Activated CD4-positive, alpha-beta T cell treated with anti-CD3 and anti-CD28 coated beads, Interleukin-2, amount 50 U/mL, for 4 hours (primary cell): ENCODE data around the gene ARMC3.

ENCODE experiments used
- DNase-seq, 2 experiments: peaks; one replicate each; pipeline ENCODE4 v3.0.0-alpha.2; 2020

Gene ARMC3

DNA sequence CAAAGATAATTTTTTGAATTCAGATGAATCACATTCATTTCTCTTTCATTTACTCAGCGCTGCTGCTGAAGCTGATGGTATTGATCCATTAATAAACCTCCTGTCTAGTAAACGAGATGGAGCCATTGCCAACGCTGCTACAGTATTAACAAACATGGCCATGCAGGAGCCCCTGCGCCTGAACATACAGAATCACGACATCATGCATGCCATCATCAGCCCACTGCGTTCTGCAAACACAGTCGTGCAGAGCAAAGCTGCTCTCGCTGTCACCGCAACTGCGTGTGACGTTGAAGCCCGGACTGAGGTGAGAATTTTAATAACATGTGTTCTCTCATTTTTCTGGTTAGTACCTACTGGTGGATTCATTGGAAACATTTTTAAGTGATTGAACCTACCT lies 70.2 kb downstream of the ARMC3 start:
- DNase-seq, result no peak

DNA sequence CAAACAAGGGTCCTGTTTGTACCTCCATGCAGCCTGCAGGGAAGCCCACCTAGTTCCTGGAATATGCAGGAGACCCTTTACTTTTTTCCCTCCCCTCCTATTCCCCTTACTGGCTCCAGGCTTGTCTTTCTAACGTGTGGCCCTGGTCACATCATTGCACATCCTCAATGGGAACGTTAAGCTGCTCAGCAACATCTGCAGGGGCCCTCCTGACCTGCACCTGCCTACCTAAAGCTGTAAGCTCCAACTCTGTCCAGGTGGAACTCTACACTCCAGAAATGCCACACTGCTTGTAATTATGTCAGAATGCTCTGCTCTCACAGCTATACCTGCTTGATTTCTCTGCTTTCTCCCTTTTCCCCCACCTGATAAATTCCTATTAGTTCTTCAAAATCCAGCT lies 72.1 kb downstream of the ARMC3 start:
- no peak for DNase-seq

DNA sequence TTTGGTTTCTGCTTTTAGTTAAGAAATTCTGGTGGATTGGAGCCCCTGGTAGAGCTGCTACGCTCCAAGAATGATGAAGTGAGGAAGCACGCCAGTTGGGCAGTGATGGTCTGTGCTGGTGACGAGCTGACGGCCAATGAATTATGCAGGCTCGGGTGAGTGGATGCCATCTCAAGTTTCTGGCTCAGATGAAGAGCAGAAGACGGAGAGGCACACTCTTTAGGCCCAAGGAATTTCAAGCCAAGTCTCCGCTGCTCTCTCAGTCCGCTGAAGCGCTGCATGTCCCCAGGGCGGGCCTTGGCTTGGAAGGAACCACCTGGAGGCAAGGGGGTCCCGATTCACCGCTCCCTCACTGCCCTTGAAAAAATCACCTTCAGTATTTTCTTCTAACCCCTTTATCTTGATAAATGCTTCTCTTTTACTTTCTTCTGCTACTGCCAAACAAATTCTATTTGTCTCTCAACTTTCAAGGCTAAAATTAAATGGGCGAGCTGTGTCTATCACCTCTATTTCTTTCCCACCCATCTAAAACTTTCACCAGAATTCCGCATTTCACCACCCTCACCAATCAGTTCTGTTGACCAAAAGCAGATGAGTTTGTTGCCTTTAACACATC lies 74.2 kb downstream of the ARMC3 start:
- DNase-seq, result no peak

DNA sequence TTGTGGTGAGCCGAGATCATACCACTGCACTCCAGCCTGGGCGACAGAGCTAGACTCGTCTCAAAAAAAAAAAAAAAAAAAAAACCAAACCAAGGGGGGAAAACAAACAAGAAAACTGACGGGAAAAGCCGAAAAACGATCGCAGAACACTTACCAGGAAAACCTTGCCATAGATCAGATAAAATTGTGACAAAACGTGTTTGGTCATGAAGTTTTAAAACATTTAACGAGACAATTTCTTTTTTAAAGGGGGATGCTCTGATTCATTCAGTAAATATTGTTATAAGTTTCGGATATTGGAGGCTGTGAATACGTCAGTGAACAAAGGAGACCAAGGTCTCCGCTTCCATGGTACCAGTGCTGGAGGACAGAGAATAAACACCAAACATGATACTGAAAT lies 77.3 kb downstream of the ARMC3 start:
- no peak for DNase-seq

DNA sequence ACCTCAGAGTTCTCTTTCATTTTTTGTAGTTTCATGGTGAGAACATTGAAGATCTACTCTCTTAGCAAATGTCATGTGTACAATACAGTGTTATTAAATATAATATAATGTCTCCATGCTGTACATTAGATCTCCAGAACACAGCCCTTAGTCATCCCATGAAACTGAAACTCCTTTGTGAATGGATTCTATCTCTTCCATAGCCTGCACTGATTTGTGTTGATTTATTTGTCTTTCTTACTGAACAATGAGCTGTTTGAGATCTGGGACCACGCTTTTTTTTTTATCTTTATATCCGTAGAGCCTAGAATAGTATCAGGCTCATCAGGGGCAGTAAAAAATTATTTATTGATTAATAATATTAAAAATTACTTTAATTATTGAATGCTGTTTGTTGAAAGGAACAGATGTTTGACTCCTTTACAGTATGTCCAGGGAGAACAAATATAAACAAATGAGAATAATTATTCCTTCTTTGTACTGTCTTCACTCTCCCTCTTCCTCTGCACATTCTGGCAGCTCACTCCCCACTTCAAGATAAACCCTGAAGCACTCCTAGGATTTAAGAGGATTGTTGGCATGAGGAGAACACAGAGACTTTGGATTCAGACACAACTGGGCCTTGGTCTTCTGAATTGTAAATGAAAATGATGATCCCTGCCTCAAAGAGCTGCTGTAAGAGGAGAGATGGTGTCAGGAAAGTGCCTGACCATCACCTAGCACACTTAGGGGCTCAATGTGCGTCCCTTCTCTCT lies 85.9 kb downstream of the ARMC3 start:
- DNase-seq, result no peak

DNA sequence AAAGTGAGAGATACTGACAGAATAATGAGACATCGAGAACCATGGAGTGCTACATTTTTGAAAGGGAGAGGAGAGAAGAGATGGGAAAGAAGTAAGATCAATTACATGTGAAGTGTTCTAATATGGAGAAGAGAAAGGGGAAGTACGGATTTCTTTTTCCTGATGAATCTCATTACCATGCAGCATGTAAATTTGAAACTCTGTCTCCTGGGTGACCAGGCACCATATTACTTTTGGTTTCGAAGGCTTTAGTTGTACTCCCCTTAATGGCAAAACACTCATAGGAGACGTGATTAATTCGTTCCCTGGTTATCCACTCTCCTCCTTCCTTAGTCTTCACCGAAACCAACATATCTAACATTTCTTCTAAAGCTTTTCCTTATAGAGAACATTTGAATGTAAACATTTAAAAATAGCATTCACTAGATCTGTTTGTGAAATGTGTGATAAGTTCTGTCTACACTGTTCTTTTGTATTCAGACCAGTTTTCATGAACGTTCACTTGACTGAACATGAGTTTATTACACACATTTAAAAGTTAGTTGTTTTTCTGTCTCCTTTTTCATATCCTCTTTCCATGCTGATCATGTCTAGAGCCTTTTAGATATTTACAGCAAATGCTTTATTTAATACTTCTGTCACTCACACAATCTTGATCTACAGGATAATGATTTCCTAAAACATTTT lies 87.3 kb downstream of the ARMC3 start:
- DNase-seq, result no peak

DNA sequence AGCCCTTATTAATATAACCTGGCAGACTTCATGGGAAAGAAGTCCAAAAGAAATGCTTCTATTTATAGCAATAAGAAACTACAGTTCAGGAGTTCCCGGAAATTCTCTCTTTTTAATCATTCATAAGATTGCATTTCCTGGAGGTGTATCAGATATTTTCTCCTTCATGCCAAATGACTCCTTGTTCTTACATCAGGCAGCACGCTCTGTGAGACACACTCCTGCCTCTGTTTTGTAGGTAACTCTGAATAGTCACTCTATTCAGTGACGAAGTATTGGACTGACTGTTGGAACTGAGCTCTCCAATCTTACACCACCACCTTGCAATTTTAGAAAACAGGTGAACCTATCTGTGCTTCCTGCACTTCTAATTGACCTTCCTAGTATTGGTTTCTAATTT lies 88.8 kb downstream of the ARMC3 start:
- no peak for DNase-seq

DNA sequence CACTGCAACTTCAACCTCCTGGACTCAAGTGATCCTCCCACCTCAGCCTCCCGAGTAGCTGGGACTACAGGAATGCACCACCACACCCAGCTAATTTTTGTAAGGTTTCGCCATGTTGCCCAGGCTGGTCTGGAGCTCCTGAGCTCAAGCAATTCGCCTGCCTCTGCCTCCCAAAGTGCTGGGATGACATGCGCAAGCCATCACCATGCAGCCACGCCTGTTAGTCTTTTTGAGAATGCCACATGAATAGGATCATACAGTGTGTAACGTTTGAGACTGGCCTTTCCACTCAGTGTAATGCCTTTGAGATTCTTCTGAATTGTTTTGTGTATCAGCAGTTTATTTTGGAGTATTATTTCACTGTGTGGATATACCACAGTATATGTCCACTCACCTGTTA lies 91.8 kb downstream of the ARMC3 start:
- no peak for DNase-seq

DNA sequence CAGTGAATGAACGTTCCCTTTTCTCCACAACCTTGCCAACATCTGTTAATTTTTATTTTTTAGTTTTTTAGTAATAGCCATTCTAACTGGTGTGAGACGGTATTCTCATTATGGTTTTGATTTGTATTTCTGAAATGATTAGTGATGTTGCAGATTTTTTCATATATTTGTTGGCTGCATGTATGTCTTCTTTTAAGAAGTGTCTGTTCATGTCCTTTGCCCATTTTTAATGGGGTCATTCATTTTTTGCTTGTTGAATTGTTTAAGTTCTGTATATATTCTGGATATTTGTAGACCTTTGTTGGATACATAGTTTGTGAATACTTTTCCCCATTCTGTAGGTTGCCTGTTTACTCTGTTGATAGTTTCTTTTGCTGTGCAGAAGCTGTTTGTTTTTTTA lies 93.6 kb downstream of the ARMC3 start:
- no peak for DNase-seq

DNA sequence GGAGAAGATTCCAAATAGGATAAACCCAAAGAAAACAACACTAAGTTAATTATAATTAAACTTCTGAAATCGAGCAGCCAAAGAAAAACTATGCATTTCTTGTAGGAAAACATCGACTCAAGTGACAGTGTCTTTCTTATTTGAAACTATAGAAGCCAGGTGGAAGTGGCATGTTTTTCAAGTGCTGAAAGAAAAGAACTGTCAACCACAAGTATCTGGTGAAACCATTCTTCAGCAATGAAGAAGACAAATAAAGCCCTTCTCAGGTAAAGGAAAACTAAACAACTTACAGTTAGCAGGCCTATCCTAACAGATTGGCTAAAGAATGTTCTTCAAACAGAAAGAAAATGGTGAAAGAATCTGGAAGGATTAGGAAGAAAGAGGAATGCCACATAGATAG lies 96.1 kb downstream of the ARMC3 start:
- no peak for DNase-seq

DNA sequence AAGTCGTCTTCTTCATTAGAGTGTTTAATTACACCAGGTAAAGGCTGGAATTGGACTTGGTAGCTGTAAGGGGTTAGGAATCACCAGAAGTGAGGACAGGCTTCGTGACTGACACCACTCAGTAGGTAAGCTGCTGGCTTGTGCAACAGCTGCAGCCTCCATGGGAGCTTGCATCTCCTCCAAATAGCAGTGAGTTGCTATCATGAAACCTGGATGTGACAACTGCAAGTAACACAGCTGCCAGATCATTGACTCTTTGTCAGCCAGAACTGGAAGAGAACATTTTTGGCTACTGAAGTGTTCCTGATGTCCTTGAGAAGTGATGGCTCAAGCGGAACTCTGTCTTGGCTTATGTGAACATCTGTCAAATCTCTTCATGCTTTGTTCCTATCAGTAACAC lies 103.5 kb downstream of the ARMC3 start:
- DNase-seq, result no peak

DNA sequence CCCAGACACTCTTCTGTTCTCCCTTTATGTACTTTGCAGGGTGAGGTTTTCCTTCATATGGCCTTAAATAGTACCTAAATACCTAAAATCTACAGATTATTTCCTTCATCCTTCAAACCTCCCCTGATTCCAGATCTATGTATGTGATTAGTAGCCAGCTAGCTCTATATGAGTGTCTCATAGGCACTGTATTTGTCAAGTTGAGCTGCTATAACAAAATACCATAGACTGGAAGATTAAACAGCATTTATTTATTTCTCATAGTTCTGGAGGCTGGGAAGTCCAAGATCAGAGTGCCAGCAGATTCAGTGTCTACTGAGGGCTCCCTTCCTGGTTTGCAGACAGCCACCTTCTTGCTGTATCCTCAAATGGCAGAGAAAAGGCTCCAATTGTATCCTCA lies 106.9 kb downstream of the ARMC3 start:
- DNase-seq, result no peak

DNA sequence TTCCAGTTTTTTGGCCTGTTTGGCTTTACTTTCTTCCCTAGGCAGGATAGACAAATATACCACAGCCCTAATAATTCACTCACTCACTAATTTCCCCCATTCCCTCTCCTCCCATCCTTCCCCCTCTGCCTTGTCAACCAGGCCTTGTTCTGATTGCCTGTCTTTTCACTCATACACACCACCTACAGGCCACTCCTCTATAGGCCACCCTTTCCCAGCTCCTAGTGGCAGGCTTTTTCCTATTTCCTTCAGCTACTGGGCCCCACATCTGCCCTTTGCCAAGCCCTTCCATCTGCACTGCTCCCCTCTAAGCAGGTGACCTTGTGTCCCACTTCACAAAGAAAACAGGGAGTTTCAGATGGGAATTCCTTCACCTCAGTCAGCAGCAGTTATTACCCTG lies 107.7 kb downstream of the ARMC3 start:
- DNase-seq, result no peak

DNA sequence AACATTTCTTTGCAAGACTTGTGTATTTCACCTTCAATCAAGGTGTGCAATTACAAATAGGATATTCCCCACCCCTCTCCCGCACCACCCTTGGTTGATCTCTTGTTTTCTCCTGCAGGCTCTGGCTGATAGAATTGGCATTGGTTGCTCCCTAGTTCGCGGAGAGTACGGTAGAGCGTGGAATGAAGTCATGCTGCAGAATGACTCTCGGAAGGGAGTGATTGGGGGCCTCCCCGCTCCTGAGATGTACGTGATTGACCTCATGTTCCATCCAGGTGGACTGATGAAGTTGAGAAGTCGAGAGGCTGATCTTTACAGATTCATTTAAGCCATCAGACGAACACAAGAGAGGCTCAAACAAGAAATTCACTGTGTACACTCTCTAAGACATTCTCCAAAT lies 109.3 kb downstream of the ARMC3 start:
- DNase-seq, result no peak

DNA sequence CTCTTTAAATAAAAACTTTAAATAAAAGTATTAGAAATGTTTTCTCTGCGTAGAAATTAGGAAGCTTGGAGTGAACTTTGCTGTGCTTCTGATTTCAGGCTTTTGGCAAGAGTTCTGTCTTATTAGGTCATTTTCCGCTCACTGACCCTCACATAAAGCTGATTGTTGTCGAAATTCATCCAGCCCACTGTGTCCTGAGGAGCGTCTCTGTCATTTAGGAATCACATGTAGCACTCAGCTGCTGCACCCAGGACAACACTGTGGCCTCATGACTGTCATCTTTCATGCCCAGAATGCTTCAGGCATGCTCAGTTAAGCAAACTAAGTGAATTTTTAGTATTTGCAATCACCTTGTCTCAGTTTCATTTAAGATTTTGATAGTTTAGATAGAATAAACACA lies 109.7 kb downstream of the ARMC3 start:
- no peak for DNase-seq

DNA sequence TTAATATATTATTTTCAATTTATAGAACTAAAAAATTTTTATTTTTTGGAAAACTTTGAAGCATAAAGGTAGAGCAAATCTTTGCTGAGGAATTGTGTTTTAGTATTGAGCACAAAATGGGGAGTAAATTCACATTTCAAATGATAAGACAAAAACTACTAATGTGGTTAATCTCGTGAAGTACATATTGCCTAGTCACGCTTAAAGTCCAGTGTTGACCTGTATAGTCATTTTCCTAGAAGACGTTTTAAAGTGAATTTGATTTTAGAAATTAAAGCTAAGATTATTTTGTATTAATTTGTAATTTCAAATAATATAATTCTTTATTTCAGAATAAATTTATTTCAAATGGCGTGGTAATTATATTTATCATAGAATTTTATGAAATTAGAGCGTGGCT lies 110.3 kb downstream of the ARMC3 start:
- no peak for DNase-seq

DNA sequence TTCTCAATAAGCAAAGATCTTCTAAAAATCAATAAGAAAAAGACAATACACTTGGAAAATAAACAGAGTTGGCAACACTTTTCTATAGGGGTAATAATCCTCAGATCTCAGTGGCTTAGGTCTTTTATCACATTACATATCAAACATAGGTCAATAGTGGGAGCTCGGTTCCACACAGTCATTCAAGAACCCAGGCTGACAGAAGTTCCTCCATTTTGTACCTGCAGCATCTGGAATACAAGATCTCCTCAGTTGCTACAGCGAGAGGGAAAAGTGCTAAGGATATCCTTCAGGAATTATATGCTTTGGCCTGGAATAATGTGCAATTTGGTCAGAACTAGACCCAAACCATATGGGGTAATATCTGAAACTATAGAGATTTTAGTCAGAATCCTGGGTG lies 112.1 kb downstream of the ARMC3 start:
- DNase-seq, result no peak

DNA sequence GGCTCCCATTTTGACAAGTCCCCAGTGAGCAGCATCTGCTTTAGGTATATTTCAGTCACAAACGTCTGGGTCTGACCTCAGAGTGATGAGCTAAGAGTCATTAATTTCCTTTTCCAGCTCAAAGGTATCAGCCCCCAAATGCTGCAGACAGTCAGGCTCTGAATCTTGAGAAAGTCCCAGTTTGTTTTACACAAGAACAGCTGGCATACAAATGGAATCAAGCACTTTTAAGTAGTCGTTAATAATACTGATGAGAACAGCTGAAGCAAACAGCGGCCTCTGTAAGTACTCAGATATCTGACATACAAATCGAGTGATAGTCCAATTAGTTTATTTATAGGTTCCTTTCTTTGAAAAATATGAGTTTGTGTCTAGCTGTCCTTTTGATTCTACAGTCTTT lies 118.2 kb downstream of the ARMC3 start:
- DNase-seq, result no peak

DNA sequence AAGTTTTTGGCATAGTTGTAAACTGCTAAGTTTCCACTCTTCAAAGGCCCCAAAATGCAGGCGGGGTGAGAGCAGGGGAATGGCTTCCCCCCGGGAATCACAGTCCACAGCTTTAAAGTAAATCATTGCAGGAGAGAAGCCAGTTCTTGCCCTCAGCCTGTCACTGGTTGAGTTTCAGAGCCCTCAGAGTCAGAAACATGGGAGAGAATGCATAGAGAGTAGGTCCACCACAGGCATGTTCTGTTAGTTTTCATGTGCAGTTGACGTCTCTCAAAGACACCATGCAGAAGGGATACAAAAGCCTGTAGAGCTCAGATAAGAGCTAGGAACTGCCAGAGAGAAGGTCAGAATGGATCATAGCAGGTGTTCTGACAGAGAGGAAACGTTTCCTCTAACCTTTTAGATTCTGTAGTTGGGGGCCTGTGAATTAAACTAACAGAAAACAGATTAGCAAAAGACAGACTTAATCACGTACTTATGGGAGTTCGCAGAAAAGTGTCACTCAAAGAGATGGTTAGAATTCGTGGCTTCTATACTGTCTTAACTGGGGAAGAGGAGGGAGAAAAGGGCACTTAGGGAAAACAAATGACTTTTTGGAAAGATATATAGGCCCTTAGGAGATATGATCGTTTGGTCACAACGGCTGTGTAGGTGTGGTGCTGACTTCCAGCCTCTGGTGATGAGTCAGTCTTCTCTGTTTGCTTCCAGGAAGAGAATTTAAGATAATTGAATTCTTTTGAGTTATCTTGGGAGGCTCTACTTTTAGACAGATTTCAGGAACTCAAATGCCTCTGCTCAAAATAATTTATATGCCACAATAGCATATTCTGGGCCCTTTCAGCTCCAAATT lies 119.6 kb downstream of the ARMC3 start:
- no peak for DNase-seq

DNA sequence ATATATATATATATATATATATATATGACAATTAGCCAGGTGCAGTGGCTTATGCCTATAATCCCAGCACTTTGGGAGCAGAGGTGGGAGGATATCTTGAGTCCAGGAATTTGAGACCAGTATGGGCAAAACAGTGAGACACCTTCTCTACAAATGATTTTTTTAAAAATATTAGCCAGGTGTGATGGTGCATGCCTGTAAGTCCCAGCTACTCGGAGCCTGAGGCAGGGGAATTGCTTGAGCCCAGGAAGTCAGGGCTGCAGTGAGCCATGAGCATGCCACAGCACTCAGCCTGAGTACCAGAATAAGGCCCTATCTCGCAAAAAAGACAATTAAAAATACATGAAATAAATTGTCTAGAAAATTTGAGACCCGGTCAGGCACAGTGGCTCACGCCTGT lies 120.3 kb downstream of the ARMC3 start:
- no peak for DNase-seq

DNA sequence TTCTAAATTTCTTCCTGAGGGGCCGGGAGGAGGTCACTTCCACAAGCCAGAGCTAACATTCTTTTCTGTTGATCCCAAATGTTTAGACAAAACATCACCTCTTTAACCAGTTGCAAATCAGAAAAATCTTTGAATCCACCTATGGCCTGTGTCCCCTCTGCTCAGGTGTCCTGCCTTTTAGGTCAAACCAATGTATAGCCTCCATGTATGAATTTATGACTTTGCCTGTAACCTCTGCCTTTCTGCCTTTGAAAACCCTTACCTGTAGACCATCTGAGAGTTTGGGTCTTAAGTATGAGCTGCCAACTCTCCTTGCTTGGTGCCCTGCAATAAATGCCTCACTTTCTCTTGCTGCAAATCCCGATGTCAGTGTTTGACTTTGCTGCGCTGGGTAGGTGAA lies 123.4 kb downstream of the ARMC3 start:
- no peak for DNase-seq

DNA sequence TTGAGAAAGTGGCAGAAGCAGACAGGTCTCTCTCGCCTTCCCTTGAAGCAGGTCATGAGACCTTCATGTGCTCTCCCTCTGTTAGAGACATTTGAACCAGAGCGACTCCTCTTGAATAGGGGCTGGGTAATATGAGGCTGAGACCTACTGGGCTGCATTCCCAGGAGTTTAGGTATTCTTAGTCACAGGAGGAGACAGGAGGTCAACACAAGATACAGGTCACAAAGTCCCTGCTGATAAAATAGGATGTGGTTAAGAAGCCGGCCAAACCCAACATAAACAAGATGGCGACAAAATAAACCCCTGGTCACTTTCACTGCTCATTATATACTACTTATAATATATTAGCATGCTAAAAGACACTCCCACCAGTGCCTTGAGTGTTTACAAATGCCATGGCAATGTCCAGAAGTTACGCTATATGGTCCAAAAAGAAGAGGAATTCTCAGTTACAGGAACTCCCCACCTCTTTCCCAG lies 124.0 kb downstream of the ARMC3 start:
- no peak for DNase-seq

DNA sequence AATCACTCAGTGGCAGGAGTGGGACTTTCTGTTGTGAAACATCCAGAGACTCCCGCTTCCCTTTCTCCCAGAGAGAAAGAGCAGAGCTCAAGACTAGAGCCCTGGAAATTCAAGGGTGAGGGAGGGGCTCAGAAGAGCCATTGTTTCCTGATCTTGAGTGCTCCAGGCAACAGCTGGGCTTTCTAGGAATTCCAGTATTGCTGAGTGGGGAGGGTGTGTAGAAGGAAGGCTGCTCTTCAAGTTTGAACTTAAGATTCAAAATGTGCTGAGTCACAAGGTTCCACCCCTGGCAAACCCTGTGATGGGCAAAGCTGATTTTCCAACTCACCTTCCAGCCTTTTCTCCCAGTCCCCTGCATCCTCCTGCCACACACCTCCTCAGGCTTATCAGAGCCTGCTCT lies 125.2 kb downstream of the ARMC3 start:
- no peak for DNase-seq
